HEK293T (cell line): Measurements from ENCODE around the gene PPP1R14B.

ENCODE experiments used
- CTCF ChIA-PET: fragments of 350-600 bp; formaldehyde crosslinking; extraction: SDS; loops from one replicate; lab custom pipeline; 2021; ENCODE audit warnings: antibody characterized with exemption, inconsistent platforms; lab: Yijun Ruan, JAX
- POLR2A ChIA-PET: fragments of 350-600 bp; formaldehyde crosslinking; extraction: SDS; loops from one replicate; lab custom pipeline; 2020; ENCODE audit warnings: antibody characterized with exemption, inconsistent platforms; lab: Yijun Ruan, JAX
- DNase-seq: peaks from one replicate; pipeline ENCODE4 v3.0.0; 2012; ENCODE audit warnings: mixed read lengths; ENCODE audit errors: extremely low spot score
- ARNT ChIP-seq: fragments of 450-650 bp; IDR thresholded peaks from 2 replicates; pipeline ENCODE4 v1.6.1; 2017; ENCODE audit warnings: mild to moderate bottlenecking
- BHLHE40 ChIP-seq: fragments of 450-650 bp; IDR thresholded peaks from 2 replicates; pipeline ENCODE4 v1.6.1; 2016; ENCODE audit warnings: mild to moderate bottlenecking, moderate library complexity, borderline replicate concordance
- CTBP1 ChIP-seq: fragments of 450-650 bp; IDR thresholded peaks from 2 replicates; pipeline ENCODE4 v1.6.1; 2016; ENCODE audit warnings: borderline replicate concordance
- ELF4 ChIP-seq: fragments of 450-650 bp; IDR thresholded peaks from 2 replicates; pipeline ENCODE4 v1.6.1; 2017; ENCODE audit warnings: antibody characterized with exemption
- FOXA1 ChIP-seq: fragments of 450-650 bp; IDR thresholded peaks from 2 replicates; pipeline ENCODE4 v1.6.1; 2016; ENCODE audit warnings: mild to moderate bottlenecking
- FOXK2 ChIP-seq: fragments of 450-650 bp; IDR thresholded peaks from 2 replicates; pipeline ENCODE4 v1.6.1; 2016; ENCODE audit warnings: mild to moderate bottlenecking
- FOXM1 ChIP-seq: fragments of 450-650 bp; IDR thresholded peaks from 2 replicates; pipeline ENCODE4 v1.6.1; 2017; ENCODE audit warnings: mild to moderate bottlenecking, borderline replicate concordance
- HDGF ChIP-seq: fragments of 450-650 bp; IDR thresholded peaks from 2 replicates; pipeline ENCODE4 v1.6.1; 2017; ENCODE audit warnings: antibody characterized with exemption, borderline replicate concordance
- L3MBTL2 ChIP-seq: fragments of 450-650 bp; conservative IDR thresholded peaks from 2 replicates; pipeline ENCODE4 v1.6.1; 2016; ENCODE audit warnings: mild to moderate bottlenecking
- LEF1 ChIP-seq: fragments of 450-650 bp; IDR thresholded peaks from 2 replicates; pipeline ENCODE4 v1.6.1; 2017; ENCODE audit warnings: mild to moderate bottlenecking, borderline replicate concordance
- NFRKB ChIP-seq: fragments of 450-650 bp; IDR thresholded peaks from 2 replicates; pipeline ENCODE4 v1.6.1; 2016; ENCODE audit warnings: mild to moderate bottlenecking, moderate library complexity
- PKNOX1 ChIP-seq: fragments of 450-650 bp; IDR thresholded peaks from 2 replicates; pipeline ENCODE4 v1.6.1; 2016
- SP1 ChIP-seq: fragments of 450-650 bp; IDR thresholded peaks from 2 replicates; pipeline ENCODE4 v1.6.1; 2017
- SUZ12 ChIP-seq: fragments of 450-650 bp; IDR thresholded peaks from 2 replicates; pipeline ENCODE4 v1.6.1; 2016; ENCODE audit warnings: mild to moderate bottlenecking
- TARDBP ChIP-seq: fragments of 450-650 bp; IDR thresholded peaks from 2 replicates; pipeline ENCODE4 v1.6.1; 2016
- ZNF384 ChIP-seq: fragments of 450-650 bp; IDR thresholded peaks from 2 replicates; pipeline ENCODE4 v1.6.1; 2016

Gene PPP1R14B

GRCh38 chr11:64201543-64201942 lies 45.2 kb downstream of the PPP1R14B start:
- POLR2A ChIA-PET = interaction anchor here (0.6 to 2.0 kb wide), 3 partner anchors 14 to 68 kb away, joined by 3 to 9 read pairs (median 4); partner anchors contain the start of gene STIP1
- no peak for DNase-seq
- TF ChIP-seq HDGF (no peak), SUZ12 (no peak), TARDBP (no peak), ARNT (no peak), L3MBTL2 (no peak), FOXK2 (no peak), PKNOX1 (no peak), FOXM1 (no peak), SP1 (no peak), NFRKB (no peak)
- CTCF ChIA-PET = interaction anchor here (0.6 kb wide), 1 partner anchor 140 kb away, joined by 3 read pairs; no protein-coding TSS in a partner anchor

GRCh38 chr11:64198511-64198910 lies 48.2 kb downstream of the PPP1R14B start:
- DNase-seq = no peak
- TF ChIP-seq LEF1 (no peak), CTBP1 (no peak), HDGF (no peak), SUZ12 (no peak), L3MBTL2 (no peak), PKNOX1 (no peak), NFRKB (no peak), ARNT (no peak), ZNF384 (no peak), FOXM1 (no peak), BHLHE40 (no peak)
- POLR2A ChIA-PET = no interaction called here
- CTCF ChIA-PET = no interaction called here

- no peak for TF ChIP-seq ZNF384
- no peak for TF ChIP-seq BHLHE40
- TF ChIP-seq SP1 = no peak
- no peak for TF ChIP-seq CTBP1
- no peak for TF ChIP-seq ELF4
- TF ChIP-seq SUZ12 = no peak
- TF ChIP-seq FOXA1 = no peak
- no peak for TF ChIP-seq L3MBTL2
- TF ChIP-seq PKNOX1 = no peak
- no peak for TF ChIP-seq TARDBP
- no peak for TF ChIP-seq ARNT
- CTCF ChIA-PET = no interaction called here
- DNase-seq = no peak
- POLR2A ChIA-PET = interaction anchor here (2.1 kb wide), 1 partner anchor 11 kb away, joined by 9 read pairs; the partner anchor contains the start of gene STIP1
Observed at GRCh38 chr11:64196626-64197025, 50.1 kb downstream of the PPP1R14B start.
